Hematopoietic multipotent progenitor cell treated with erythropoietin and hydrocortisone succinate and interleukin-3 and kit ligand, for 17 days (in vitro differentiated cells): ENCODE results near the gene RNF215.
"Not testable (repeated sequence)": the region's sequence is repeated elsewhere in the genome, so short reads cannot be mapped to it uniquely, and the experiment has no call there.

Experiments
- DNase-seq: peaks from one replicate; pipeline ENCODE4 v3.0.0-alpha.2; 2015; ENCODE audit warnings: low spot score

RNF215 gene

GRCh38 chr22:30421695-30422480 lies 34.7 kb upstream of the RNF215 start:
- DNase-seq = peak; percentile 73

- DNase-seq = peak; percentile 44
Observed at GRCh38 chr22:30420347-30421125, 33.3 kb upstream of the RNF215 start.

- DNase-seq = no peak
Observed at GRCh38 chr22:30416837-30417236, 29.6 kb upstream of the RNF215 start.

- no peak for DNase-seq
Observed at GRCh38 chr22:30416403-30416802, 29.2 kb upstream of the RNF215 start.

- no peak for DNase-seq
Observed at GRCh38 chr22:30414525-30415047, 27.4 kb upstream of the RNF215 start.

GRCh38 chr22:30413745-30414524 lies 26.7 kb upstream of the RNF215 start:
- DNase-seq = no peak

GRCh38 chr22:30413001-30413400 lies 25.8 kb upstream of the RNF215 start:
- no peak for DNase-seq

GRCh38 chr22:30411780-30412179 lies 24.6 kb upstream of the RNF215 start:
- DNase-seq = no peak

- DNase-seq = no peak
Observed at GRCh38 chr22:30408388-30409102, 21.3 kb upstream of the RNF215 start.

- no peak for DNase-seq
Observed at GRCh38 chr22:30406400-30406799, 19.2 kb upstream of the RNF215 start.

- DNase-seq = no peak
Observed at GRCh38 chr22:30405731-30406130, 18.5 kb upstream of the RNF215 start.

- DNase-seq = no peak
Observed at GRCh38 chr22:30404307-30404706, 17.1 kb upstream of the RNF215 start.

- not testable (repeated sequence) for DNase-seq
Observed at GRCh38 chr22:30402766-30403104, 15.5 kb upstream of the RNF215 start.

GRCh38 chr22:30402028-30402765 lies 15.0 kb upstream of the RNF215 start:
- peak; percentile 50 for DNase-seq

- not testable (repeated sequence) for DNase-seq
Observed at GRCh38 chr22:30401024-30401423, 13.8 kb upstream of the RNF215 start.

- no peak for DNase-seq
Observed at GRCh38 chr22:30400159-30400558, 12.9 kb upstream of the RNF215 start.

GRCh38 chr22:30399718-30400117 lies 12.5 kb upstream of the RNF215 start:
- no peak for DNase-seq

GRCh38 chr22:30398685-30399680 lies 11.8 kb upstream of the RNF215 start:
- peak; percentile 38 for DNase-seq
